NCI-H2081 treated with DMSO at 0.1 percent for 48 hours (cell line): ENCODE measurements around the gene NAGS.
"Not testable (repeated sequence)": the region's sequence is repeated elsewhere in the genome, so short reads cannot be mapped to it uniquely, and the experiment has no call there.

Experiments used
- DNase-seq: peaks from one replicate; lab custom pipeline; 2025; lab: John Stamatoyannopoulos, UW

NAGS gene, protein sequence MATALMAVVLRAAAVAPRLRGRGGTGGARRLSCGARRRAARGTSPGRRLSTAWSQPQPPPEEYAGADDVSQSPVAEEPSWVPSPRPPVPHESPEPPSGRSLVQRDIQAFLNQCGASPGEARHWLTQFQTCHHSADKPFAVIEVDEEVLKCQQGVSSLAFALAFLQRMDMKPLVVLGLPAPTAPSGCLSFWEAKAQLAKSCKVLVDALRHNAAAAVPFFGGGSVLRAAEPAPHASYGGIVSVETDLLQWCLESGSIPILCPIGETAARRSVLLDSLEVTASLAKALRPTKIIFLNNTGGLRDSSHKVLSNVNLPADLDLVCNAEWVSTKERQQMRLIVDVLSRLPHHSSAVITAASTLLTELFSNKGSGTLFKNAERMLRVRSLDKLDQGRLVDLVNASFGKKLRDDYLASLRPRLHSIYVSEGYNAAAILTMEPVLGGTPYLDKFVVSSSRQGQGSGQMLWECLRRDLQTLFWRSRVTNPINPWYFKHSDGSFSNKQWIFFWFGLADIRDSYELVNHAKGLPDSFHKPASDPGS

DNA sequence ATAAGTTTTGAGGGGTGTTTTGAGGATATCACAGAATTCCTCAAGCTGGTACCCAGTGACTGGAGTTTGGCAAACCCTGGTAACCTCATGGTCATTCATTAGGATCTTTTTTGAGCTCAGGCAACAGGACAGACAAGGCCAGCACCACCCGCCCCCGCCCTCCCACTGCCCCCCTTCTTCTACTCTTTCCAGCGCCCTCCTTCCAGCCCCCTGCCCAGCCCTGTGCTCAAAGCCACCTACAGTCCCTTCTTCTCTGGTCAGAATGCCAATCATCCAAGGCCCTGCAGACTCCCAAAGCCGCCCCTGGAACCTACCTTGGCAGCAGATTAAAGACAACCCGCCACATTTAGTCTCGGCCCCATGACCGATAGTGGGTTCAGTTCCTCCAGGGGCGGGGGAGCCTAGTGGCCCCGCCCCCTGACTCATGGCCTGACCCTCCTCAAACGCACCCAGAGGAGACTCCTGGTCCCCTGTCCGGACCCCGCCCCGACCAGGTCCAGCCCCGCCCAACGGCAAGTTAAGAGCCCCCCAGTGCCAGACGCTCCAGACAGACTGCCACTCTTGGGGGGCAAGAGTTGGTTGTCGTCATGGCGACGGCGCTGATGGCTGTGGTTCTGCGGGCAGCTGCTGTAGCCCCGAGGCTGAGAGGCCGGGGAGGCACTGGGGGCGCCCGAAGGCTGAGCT, at the start of gene NAGS:
TSS of gene NAGS (plus strand) at position 546 of the 684 bp plus-strand sequence. CDS start at position 588, 42 bp downstream.
- no peak for DNase-seq

GRCh38 chr17:43956222-43956621, 48.2 kb upstream of the NAGS start:
- no peak for DNase-seq

DNA sequence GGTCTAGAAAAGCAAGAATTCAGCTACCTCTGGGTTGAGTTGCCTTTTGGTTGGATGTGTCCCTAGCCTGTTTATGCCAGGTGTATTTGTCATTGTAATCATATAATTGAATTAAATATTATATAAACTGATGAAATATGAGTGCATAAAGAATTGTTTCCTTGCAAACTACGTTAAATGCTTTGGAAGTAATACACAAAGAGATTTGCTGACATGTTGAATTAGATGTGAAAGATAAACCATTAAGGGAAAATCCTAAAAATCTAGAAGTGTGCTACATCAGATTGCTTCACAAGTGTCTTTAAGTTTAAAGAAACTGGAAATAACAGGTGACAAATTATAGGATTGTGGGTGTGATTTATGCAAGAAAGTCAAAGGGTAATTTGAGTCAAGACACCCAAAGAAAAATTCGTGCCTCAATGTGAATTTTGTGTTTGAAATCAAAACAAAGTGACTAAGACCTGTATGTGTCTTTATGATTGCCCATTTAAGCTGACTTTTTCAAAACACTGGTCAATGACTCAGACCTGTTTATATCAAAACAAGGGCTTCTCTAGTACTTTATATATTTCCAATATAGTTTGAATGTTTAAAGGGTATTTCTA, 45.6 kb upstream of the NAGS start:
- DNase-seq, result no peak

DNA sequence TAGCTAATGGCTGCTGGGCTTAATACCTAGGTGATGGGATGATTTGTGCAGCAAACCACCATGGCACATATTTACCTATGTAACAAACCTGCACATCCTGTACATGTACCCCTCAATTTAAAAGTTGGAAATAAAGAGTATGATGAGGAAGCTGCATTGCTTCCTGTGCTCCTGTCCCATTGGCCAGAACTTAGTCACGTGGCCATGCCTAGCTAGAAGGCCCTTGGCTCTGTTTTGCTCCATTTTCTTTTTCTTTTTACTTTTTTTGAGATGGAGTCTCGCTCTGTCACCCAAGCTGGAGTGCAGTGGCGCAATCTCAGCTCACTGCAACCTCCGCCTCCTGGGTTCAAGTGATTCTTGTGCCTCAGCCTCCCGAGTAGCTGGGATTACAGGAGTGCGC, 43.1 kb upstream of the NAGS start:
- not testable (repeated sequence) for DNase-seq

- DNase-seq, result no peak
These were observed 42.5 kb upstream of the NAGS start for GRCh38 chr17:43961954-43962353.

- DNase-seq, result no peak
These were observed 41.9 kb upstream of the NAGS start for GRCh38 chr17:43962479-43962878.

DNA sequence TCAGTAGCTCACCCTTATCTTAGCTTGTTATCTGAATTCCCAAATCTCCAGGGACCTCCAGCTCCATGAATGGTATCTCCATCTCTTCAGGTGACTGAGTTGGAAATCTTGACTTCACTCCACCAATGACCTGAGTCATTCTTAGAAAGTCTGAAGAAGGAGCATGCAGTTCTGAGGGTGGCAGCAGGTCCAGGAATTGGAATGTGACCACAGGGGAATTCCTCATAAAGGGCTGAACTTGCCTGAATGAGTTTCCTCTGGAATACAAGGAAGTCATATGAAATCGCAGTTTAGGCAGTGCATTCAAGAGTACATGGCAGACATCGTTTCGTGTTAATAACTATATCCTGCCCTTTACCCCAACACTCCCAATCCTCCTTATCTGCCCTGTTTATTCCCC, 38.1 kb upstream of the NAGS start:
- no peak for DNase-seq

DNA sequence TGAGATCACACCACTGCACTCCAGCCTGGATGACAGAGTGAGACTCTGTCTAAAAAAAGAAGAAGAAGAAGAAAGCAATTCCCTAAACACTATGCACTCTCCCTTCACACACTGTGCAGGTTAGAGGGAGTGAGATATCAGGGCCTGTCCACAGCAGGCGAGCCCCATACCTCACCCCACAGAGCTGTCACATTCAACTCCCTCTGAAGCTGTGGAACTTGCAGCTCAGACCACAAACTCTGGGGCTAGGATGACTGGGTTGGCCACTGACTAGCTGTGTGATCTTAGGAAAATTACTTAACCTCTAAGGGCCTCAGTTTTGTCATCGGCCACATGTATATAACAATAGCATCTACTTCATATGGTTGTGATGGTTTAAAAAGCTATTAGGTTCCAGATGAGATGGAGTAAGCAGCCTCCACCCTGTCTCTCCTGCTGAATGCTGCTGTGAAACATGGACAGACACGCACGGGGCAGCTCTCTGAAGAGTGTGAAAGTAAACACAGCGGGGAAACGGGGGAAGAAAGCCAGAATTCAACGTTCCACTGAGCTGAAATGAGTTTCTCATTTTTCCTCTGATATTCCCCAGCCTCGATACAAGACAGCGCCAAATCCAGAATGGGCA, 37.1 kb upstream of the NAGS start:
- no peak for DNase-seq

DNA sequence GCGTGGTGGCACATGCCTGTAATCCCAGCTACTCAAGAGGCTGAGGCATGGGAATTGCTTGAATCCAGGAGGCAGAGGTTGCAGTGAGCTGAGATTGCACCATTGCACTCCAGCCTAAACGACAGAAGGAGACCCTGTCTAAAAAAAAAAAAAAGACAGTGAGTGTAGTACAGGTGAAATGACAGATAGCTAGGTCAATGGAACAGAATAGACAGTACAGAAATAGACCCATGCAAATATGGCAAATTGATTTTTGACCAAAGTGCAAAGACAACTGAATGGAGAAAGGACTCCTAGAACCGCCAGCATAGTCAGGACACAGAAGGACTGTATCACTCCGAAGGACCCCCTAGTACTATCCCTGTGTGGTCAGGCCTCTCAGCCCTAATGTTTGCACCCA, 34.1 kb upstream of the NAGS start:
- DNase-seq, result no peak

GRCh38 chr17:43971436-43971835, 33.0 kb upstream of the NAGS start:
- not testable (repeated sequence) for DNase-seq

DNA sequence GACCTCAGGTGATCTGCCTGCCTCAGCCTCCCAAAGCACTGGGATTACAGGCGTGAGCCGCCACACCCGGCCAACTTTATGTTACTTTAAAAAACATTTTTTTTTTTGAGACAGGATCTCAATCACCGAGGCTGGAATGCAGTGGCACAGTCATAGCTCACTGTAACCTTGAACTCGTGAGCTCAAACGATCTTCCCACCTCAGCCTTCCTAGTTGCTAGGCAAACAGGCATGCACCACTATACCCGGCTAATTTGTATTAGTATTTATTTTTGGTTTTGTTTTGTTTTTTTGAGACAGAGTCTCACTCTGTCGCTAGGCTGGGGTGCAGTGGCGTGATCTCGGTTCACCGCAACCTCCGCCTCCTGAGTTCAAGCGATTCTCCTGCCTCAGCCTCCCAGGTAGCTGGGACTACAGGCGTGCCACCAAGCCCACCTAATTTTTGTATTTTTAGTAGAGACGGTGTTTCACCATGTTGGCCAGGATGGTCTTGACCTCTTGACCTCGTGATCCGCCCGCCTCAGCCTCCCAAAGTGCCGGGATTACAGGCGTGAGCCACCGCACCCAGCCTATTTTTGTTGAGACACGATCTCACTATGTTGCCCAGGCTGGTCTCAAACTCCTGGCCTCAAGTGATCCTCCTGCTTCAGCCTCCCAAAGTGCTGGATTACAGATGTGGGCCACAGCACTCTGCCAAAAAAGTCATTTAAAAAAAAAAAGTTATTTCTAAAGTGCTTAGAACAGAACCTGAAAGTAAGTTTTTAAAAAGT, 31.8 kb upstream of the NAGS start:
- DNase-seq, result not testable (repeated sequence)

- DNase-seq, result no peak
These were observed 29.8 kb upstream of the NAGS start for GRCh38 chr17:43974382-43975266.

- no peak for DNase-seq
These were observed 28.5 kb upstream of the NAGS start for GRCh38 chr17:43975898-43976297.

GRCh38 chr17:43976963-43977837, 27.2 kb upstream of the NAGS start:
- DNase-seq, result no peak

DNA sequence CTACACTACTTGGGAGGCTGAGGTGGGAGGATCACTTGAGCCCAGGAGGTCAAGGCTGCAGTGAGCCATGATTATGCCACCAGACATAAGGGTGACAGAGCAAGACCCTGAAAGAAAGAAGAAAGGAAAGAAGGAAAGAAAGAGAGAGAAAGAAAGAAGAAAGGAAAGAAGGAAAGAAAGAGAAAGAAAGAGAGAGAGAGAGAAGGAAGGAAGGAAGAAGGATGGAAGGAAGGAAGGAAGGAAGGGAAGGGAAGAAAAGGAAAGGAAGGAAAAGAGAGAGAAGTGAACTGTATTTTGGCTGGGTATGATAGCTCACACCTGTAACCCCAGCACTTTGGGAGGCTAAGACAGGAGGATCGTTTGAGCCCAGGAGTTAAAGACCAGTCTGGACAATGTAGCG, 26.3 kb upstream of the NAGS start:
- DNase-seq, result no peak

GRCh38 chr17:43979011-43979410, 25.4 kb upstream of the NAGS start:
- DNase-seq, result no peak

DNA sequence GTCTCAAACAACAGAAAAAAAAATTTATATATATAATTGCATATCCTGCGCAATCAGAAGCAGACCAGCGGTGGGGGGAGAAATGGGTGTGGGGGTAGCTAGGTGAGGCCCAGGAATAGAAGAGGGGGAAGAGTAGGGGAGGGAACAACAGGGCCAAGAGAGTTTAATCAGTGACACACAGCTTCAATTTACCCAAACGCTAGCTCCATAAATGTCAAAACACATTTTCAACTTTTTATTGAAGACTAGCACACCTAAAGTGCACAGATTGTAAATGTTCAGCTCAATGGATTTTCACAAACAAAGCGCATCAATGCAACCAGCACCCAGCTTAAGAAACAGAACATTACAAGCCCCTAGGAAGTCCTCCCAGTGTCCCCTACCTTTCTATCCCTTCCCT, 24.8 kb upstream of the NAGS start:
- no peak for DNase-seq

GRCh38 chr17:43982171-43982570, 22.3 kb upstream of the NAGS start:
- DNase-seq, result no peak

DNA sequence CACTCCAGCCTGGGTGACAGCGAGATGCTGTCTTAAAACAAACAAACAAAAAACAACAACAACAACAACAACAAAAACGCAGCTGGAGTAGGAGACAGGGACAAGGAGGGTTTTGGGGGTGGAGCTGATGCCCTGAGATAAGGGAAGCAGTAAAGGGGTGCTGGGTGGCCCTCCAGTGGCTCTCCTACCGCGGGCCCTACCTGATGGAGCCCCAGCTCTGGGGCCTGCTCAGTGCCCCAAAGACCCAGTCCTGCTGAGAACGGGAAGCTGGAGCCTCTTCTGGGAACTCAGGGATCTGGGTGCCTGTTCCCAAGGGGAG, 21.3 kb upstream of the NAGS start:
- DNase-seq, result no peak
